Prostate gland (tissue), 2 donors: ENCODE results near the gene SELENOK. TPM values are rescaled to one million over a fixed set of nuclear protein-coding genes. Genes with fewer than 3 reads are reported as not detected.
A peak's percentile ranks its signal among the peaks of the same experiment; 100 is the strongest.

Experiments
- DNase-seq: peaks from one replicate; pipeline ENCODE4 v3.0.0-alpha.2; 2019; ENCODE audit warnings: low spot score
- H3K27ac ChIP-seq, 2 donors: fragments of 200-600 bp; sonication (generic); 2 replicates each; pipeline ENCODE4 v1.5.1; 2017 to 2019
- H3K27me3 ChIP-seq: fragments of 200-600 bp; sonication (generic); replicated peaks from 2 replicates; pipeline ENCODE4 v1.5.1; 2019; ENCODE audit not compliant: insufficient read depth
- H3K36me3 ChIP-seq, 2 donors: fragments of 200-600 bp; sonication (generic); 1 replicate in 1 of 2; 2 replicates in 1 of 2; pipeline versions ENCODE4 v1.5.1 to v1.8.1; 2017 to 2019
- H3K4me1 ChIP-seq: fragments of 200-600 bp; sonication (generic); replicated peaks from 2 replicates; pipeline ENCODE4 v1.5.1; 2019
- H3K4me3 ChIP-seq, 2 donors: fragments of 200-600 bp; sonication (generic); 2 replicates each; pipeline ENCODE4 v1.5.1; 2017 to 2019
- H3K9me3 ChIP-seq: fragments of 200-600 bp; sonication (generic); 2 replicates; pipeline ENCODE4 v1.5.1; 2017
- POLR2A ChIP-seq: fragments of 450-650 bp; IDR thresholded peaks from one replicate; pipeline ENCODE4 v1.6.1; 2016; ENCODE audit warnings: antibody characterized with exemption, mild to moderate bottlenecking
- POLR2AphosphoS5 ChIP-seq: sonication (generic); formaldehyde crosslinking; IDR thresholded peaks from one replicate; pipeline ENCODE4 v1.6.1; 2017; ENCODE audit warnings: antibody characterized with exemption
- WGBS: methylation state at CpG from one replicate; pipeline ENCODE4 v1.1.5; 2018; 5-methylcytosine and 5-hydroxymethylcytosine counted together
- intact Hi-C: fragments of 100-400 bp; cut with DNase I; formaldehyde crosslinking; loops from one replicate; pipeline ENCODE4 v1.14.2; 2022
- total RNA-seq, 2 donors: library from RNA; depleted of rRNA; stranded (reverse); fragments of >200 nt; gene quantifications; one replicate each; pipeline ENCODE4 v1.1.0, GENCODE V29; 2016
- TF ChIP-seq, protein P1 (sequence below), 4 experiments: fragments of 200-600 bp in 2 of 4; fragments of 450-650 bp in 2 of 4; sonication (generic) in 2 of 4; IDR thresholded peaks; 1 replicate in 3 of 4; 2 replicates in 1 of 4; pipeline ENCODE4 v1.5.1; 2016 to 2019; ENCODE audit warnings: antibody characterized with exemption in 4 of 4, mild to moderate bottlenecking in 2 of 4, moderate library complexity in 2 of 4

The SELENOK gene
- total RNA-seq, 2 donors from 2014 or later = 48.5 to 51.1 TPM

GRCh38 chr3:53849916-53850315 is 41.7 kb downstream of the SELENOK start:
- intact Hi-C loops = no loop called here

DNA sequence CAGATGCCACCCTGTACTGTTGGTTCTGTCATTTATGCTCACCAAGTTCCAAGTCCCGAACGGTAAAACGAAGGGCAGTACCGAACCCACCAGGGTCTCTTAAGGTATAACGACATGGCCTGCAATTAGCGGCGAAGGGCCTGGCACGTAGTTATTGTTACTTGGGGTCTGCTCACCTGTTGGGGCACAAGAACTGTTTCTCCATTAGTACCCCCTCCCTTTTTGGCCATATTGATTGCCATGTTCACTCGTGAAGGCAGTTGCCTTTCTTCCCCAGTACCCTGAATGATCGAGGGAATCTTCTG is 44.9 kb downstream of the SELENOK start:
- H3K4me1 ChIP-seq = peaks cover 13% of the 10 kb centered on the region
- no peaks in the 10 kb centered on the region for H3K36me3 ChIP-seq
- H3K27me3 ChIP-seq = no peaks in the 10 kb centered on the region
- no peaks in the 10 kb centered on the region for H3K9me3 ChIP-seq
- WGBS = 73% methylated on average over 10 of the region's 10 CpGs
- no peak for DNase-seq
- TF ChIP-seq, protein P1, sequence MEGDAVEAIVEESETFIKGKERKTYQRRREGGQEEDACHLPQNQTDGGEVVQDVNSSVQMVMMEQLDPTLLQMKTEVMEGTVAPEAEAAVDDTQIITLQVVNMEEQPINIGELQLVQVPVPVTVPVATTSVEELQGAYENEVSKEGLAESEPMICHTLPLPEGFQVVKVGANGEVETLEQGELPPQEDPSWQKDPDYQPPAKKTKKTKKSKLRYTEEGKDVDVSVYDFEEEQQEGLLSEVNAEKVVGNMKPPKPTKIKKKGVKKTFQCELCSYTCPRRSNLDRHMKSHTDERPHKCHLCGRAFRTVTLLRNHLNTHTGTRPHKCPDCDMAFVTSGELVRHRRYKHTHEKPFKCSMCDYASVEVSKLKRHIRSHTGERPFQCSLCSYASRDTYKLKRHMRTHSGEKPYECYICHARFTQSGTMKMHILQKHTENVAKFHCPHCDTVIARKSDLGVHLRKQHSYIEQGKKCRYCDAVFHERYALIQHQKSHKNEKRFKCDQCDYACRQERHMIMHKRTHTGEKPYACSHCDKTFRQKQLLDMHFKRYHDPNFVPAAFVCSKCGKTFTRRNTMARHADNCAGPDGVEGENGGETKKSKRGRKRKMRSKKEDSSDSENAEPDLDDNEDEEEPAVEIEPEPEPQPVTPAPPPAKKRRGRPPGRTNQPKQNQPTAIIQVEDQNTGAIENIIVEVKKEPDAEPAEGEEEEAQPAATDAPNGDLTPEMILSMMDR (IDR thresholded peaks at IDR 0.05) = no peak
- TF ChIP-seq POLR2AphosphoS5 (no peak), POLR2A (no peak)
- peak overlapping the region; percentile 51 to 53 for H3K4me3 ChIP-seq
- H3K27ac ChIP-seq = peak overlapping the region in 1 of 2 donors; percentile 96
- intact Hi-C loops = no loop called here

More at GRCh38 chr3:53849916-53850315, 41.7 kb downstream of the SELENOK start:
- 96% methylated on average over 7 of the region's 7 CpGs for WGBS
- Histone ChIP-seq H3K4me1 (no peaks in the 10 kb centered on the region), H3K27me3 (no peaks in the 10 kb centered on the region), H3K4me3 (no peak overlapping the region), H3K9me3 (no peaks in the 10 kb centered on the region), H3K27ac (no peak overlapping the region), H3K36me3 (no peaks in the 10 kb centered on the region)
- no peak for DNase-seq
- TF ChIP-seq POLR2AphosphoS5 = no peak

DNA sequence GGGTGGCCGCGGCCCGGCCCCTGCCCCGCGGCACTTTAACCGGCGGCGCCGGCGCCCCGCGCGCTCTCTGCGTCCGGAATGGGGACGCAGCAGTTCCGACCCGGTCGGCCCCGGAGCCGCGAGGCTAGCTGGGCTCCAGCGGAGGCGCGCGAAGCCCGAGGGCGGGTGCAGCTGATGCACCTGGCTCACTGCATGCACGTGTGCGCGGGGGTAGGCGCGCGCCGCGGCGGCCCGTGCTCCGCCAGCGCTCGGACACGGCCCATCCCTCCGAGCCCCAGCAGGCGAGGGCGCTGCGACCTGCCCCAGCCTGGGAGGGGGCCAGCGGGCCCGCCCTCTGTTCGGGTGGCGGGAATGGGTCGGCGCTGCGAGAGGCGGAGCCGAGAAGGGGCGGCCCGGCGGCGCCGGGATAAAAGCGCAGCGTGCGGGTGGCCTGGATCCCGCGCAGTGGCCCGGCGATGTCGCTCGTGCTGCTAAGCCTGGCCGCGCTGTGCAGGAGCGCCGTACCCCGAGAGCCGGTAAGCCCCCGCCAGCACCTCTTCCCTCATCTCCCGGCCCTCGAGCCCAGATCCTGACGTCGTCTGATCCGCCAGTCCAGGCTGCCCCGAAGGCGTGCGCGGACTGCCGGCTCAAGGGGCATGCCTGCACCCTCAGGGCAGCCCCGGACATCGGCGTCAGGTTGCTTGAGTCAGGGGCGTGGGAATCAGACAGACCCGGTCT is 45.4 kb downstream of the SELENOK start, which contains the start of the genes CHDH and IL17RB:
TSS of gene CHDH (minus strand) at position 286 of the 717 bp plus-strand sequence. CDS start 22,411 bp downstream, outside the sequence.
TSS of gene IL17RB (plus strand) at position 435 of the 717 bp plus-strand sequence. CDS start at position 456, 21 bp downstream.
- TF ChIP-seq, protein P1 (IDR thresholded peaks at IDR 0.05) = peak in 1 of 4 experiments; percentile 36
- peak; percentile 80 for TF ChIP-seq POLR2AphosphoS5
- peak; percentile 75 for TF ChIP-seq POLR2A
- Histone ChIP-seq H3K27ac (peak within 1 kb of the TSS; percentile 85 to 96), H3K36me3 (no peaks in the 10 kb centered on the region), H3K9me3 (no peaks in the 10 kb centered on the region), H3K4me3 (peak within 1 kb of the TSS; percentile 51 to 53), H3K4me1 (peaks cover 13% of the 10 kb centered on the region), H3K27me3 (no peaks in the 10 kb centered on the region)
- 5% methylated on average over 40 of the region's 91 CpGs for WGBS
- intact Hi-C loops = no loop called here
- peak; percentile 85 for DNase-seq

- Histone ChIP-seq H3K4me3 (peak overlapping the region; percentile 51 to 53), H3K27ac (peak overlapping the region; percentile 85 to 96), H3K36me3 (no peaks in the 10 kb centered on the region), H3K9me3 (no peaks in the 10 kb centered on the region), H3K27me3 (no peaks in the 10 kb centered on the region), H3K4me1 (peaks cover 13% of the 10 kb centered on the region)
- TF ChIP-seq POLR2A (no peak), POLR2AphosphoS5 (no peak)
- TF ChIP-seq, protein P1 (IDR thresholded peaks at IDR 0.05) = no peak
- intact Hi-C loops = no loop called here
- WGBS = 0% methylated on average over 30 of the region's 34 CpGs
- DNase-seq = no peak
Measured at GRCh38 chr3:53845881-53846133, 45.9 kb downstream of the SELENOK start.

DNA sequence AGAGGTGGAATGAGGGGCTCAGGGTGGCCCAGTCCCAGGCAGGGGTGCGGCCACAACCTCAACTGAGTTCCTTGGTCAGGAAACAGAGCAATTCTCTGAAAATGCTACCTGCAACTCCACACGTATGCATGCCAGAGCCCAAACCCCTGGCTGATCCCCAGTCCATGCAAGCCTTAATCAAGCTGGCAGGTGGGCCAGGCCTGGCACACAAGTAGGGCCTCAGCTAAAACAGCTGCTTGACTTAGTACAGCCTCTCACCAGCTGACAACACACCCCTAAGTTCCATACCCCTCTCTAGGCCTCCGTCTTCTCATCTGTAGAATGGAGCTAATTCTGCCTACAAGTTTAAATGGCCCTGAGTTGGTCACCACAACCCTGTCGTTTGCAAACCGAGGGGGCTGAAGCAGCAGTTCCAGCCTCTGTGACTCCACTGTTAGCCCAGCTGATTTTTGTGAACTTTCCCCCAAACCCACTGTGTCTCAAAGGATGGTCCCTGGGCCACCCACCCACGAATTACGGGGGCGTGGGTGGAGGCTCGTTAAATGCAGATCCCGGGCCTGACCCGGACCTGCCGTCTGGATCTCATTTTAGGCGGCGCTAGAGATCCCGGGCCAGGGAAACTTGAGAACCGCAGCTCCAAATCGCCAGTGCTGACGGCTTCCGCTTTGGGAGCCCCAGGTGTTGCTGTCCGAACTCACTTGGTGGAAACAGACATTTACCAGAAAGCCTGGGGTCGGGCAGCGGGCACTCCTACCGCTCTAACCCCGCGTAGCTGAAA is 46.4 kb downstream of the SELENOK start:
- peaks cover 13% of the 10 kb centered on the region for H3K4me1 ChIP-seq
- peak overlapping the region; percentile 85 to 96 for H3K27ac ChIP-seq

More for the DNA sequence above, 46.4 kb downstream of the SELENOK start:
- WGBS = 15% methylated on average over 25 of the region's 25 CpGs
- no peaks in the 10 kb centered on the region for H3K27me3 ChIP-seq
- peak; percentile 69 for DNase-seq
- no peaks in the 10 kb centered on the region for H3K36me3 ChIP-seq
- no peaks in the 10 kb centered on the region for H3K9me3 ChIP-seq
- intact Hi-C loops = no loop called here
- TF ChIP-seq POLR2A (no peak), POLR2AphosphoS5 (peak; percentile 45)
- TF ChIP-seq, protein P1 (IDR thresholded peaks at IDR 0.05) = peak in 3 of 4 experiments; percentile 13 to 49 (median 34)
- H3K4me3 ChIP-seq = peak overlapping the region; percentile 51 to 53
